Ascending aorta (tissue), 2 donors: ENCODE measurements around the gene RNF7. TPM values are rescaled to one million over a fixed set of nuclear protein-coding genes. Genes with fewer than 3 reads are reported as not detected.

Source experiments
- DNase-seq, 2 donors: peaks; one replicate each; pipeline ENCODE4 v3.0.0-alpha.2; 2019; ENCODE audit warnings: low spot score in 2 of 2
- H3K27ac ChIP-seq, 2 donors: fragments of 200-600 bp; sonication (generic); one replicate each; pipeline ENCODE4 v1.5.1; 2016 to 2017; ENCODE audit warnings: mild to moderate bottlenecking in 1 of 2
- H3K27me3 ChIP-seq: fragments of 200-600 bp; sonication (generic); one replicate; pipeline ENCODE4 v1.5.1; 2017
- H3K36me3 ChIP-seq, 2 donors: fragments of 200-600 bp; sonication (generic); one replicate each; pipeline ENCODE4 v1.5.1; 2016
- H3K4me1 ChIP-seq, 2 donors: fragments of 200-600 bp; sonication (generic); one replicate each; pipeline ENCODE4 v1.5.1; 2016 to 2017; ENCODE audit warnings: mild to moderate bottlenecking in 1 of 2
- H3K4me3 ChIP-seq, 2 donors: fragments of 200-600 bp; sonication (generic); one replicate each; pipeline ENCODE4 v1.5.1; 2016 to 2017; ENCODE audit warnings: mild to moderate bottlenecking in 1 of 2
- H3K9me3 ChIP-seq, 2 donors: fragments of 200-600 bp; sonication (generic); one replicate each; pipeline ENCODE4 v1.5.1; 2016
- CTCF ChIP-seq, 3 experiments: fragments of 200-600 bp in 2 of 3; fragments of 450-650 bp in 1 of 3; sonication (generic) in 2 of 3; IDR thresholded peaks; one replicate each; pipeline ENCODE4 v1.5.1; 2016 to 2019; ENCODE audit warnings: antibody characterized with exemption in 3 of 3, mild to moderate bottlenecking in 1 of 3, moderate library complexity in 1 of 3
- intact Hi-C: fragments of 100-400 bp; cut with DNase I; formaldehyde crosslinking; loops from one replicate; pipeline ENCODE4 v1.15.1; 2023
- total RNA-seq: library from RNA; depleted of rRNA; stranded (reverse); fragments of >200 nt; gene quantifications from one replicate; pipeline ENCODE4 v1.1.0, GENCODE V29; 2016

RNF7 gene
- total RNA-seq, 1 donor from 2014 or later, result 32.1 TPM

- no peaks in the 10 kb centered on the region for H3K36me3 ChIP-seq
- no peak for TF ChIP-seq CTCF (IDR thresholded peaks at IDR 0.05)
- H3K9me3 ChIP-seq, result no peaks in the 10 kb centered on the region
- H3K4me3 ChIP-seq, result no peak overlapping the region
- no peak for DNase-seq
- no peaks in the 10 kb centered on the region for H3K4me1 ChIP-seq
- H3K27me3 ChIP-seq, result no peaks in the 10 kb centered on the region
- intact Hi-C loops, result no loop called here
- H3K27ac ChIP-seq, result no peak overlapping the region
Observed at GRCh38 chr3:141790171-141790570, 52.1 kb downstream of the RNF7 start.

GRCh38 chr3:141792495-141792894 is 54.4 kb downstream of the RNF7 start:
- TF ChIP-seq CTCF (IDR thresholded peaks at IDR 0.05), result no peak
- H3K27ac ChIP-seq, result no peak overlapping the region
- no peaks in the 10 kb centered on the region for H3K36me3 ChIP-seq
- H3K4me1 ChIP-seq, result peaks cover 0 to 9% of the 10 kb centered on the region in 2 donors
- DNase-seq, result no peak
- H3K4me3 ChIP-seq, result no peak overlapping the region
- intact Hi-C loops, result no loop called here
- no peaks in the 10 kb centered on the region for H3K27me3 ChIP-seq
- no peaks in the 10 kb centered on the region for H3K9me3 ChIP-seq

- no peaks in the 10 kb centered on the region for H3K9me3 ChIP-seq
- H3K4me1 ChIP-seq, result peaks cover 0 to 18% of the 10 kb centered on the region in 2 donors
- no peak overlapping the region for H3K27ac ChIP-seq
- no peak for TF ChIP-seq CTCF (IDR thresholded peaks at IDR 0.05)
- H3K36me3 ChIP-seq, result no peaks in the 10 kb centered on the region
- no peaks in the 10 kb centered on the region for H3K27me3 ChIP-seq
- DNase-seq, result no peak
- intact Hi-C loops, result no loop called here
- H3K4me3 ChIP-seq, result no peak overlapping the region
Observed at GRCh38 chr3:141793476-141794260, 55.6 kb downstream of the RNF7 start.

- H3K9me3 ChIP-seq, result no peaks in the 10 kb centered on the region
- TF ChIP-seq CTCF (IDR thresholded peaks at IDR 0.05), result no peak
- intact Hi-C loops, result no loop called here
- no peaks in the 10 kb centered on the region for H3K36me3 ChIP-seq
- H3K27ac ChIP-seq, result no peak overlapping the region
- no peak for DNase-seq
- no peaks in the 10 kb centered on the region for H3K27me3 ChIP-seq
- peaks cover 0 to 18% of the 10 kb centered on the region in 2 donors for H3K4me1 ChIP-seq
- no peak overlapping the region for H3K4me3 ChIP-seq
Observed at GRCh38 chr3:141795276-141795675, 57.2 kb downstream of the RNF7 start.

- no peak for TF ChIP-seq CTCF (IDR thresholded peaks at IDR 0.05)
- Histone ChIP-seq H3K4me3 (no peak overlapping the region), H3K27ac (no peak overlapping the region), H3K36me3 (no peaks in the 10 kb centered on the region), H3K27me3 (no peaks in the 10 kb centered on the region), H3K4me1 (peaks cover 0 to 18% of the 10 kb centered on the region in 2 donors), H3K9me3 (no peaks in the 10 kb centered on the region)
- no peak for DNase-seq
- intact Hi-C loops, result no loop called here
Observed at GRCh38 chr3:141795741-141796080, 57.6 kb downstream of the RNF7 start.
